Large intestine (tissue), 12 donors: Measurements from ENCODE around the gene TFPT. TPM values are rescaled to one million over a fixed set of nuclear protein-coding genes. Genes with fewer than 3 reads are reported as not detected.
A peak's percentile ranks its signal among the peaks of the same experiment; 100 is the strongest.

ENCODE experiments used
- DNase-seq, 2 donors: peaks; one replicate each; pipeline versions ENCODE4 v3.0.0 to v3.0.0-alpha.2; 2013
- H3K27ac ChIP-seq: one replicate; pipeline ENCODE4 v1.5.1; 2013; ENCODE audit warnings: low read length
- H3K27me3 ChIP-seq: 2 replicates; pipeline ENCODE4 v1.6.1; 2013; ENCODE audit warnings: low read length; ENCODE audit not compliant: control insufficient read depth, insufficient read depth
- H3K36me3 ChIP-seq: 2 replicates; pipeline ENCODE4 v1.6.1; 2013; ENCODE audit warnings: low read length; ENCODE audit not compliant: control insufficient read depth, insufficient read depth
- H3K4me1 ChIP-seq: one replicate; pipeline ENCODE4 v1.6.1; 2013; ENCODE audit warnings: low read length; ENCODE audit not compliant: control insufficient read depth, insufficient read depth
- H3K4me3 ChIP-seq: one replicate; pipeline ENCODE4 v1.5.1; 2013; ENCODE audit warnings: low read length
- H3K9me3 ChIP-seq: one replicate; pipeline ENCODE4 v1.6.1; 2013; ENCODE audit warnings: mild to moderate bottlenecking, low read depth, low read length, moderate library complexity; ENCODE audit not compliant: control insufficient read depth
- WGBS: methylation state at CpG from one replicate; pipeline ENCODE4 v1.1.5; 2013; ENCODE audit warnings: low lambda C conversion rate; ENCODE audit not compliant: insufficient coverage; 5-methylcytosine and 5-hydroxymethylcytosine counted together
- long read RNA-seq, 11 donors: transcript quantifications; one replicate each; lab custom pipeline, GENCODE V29; 2026
- polyA plus RNA-seq: library from polyadenylated mRNA; unstranded; fragments of 120-200 nt; gene quantifications from one replicate; pipeline ENCODE4 v1.2.1, GENCODE V29; 2013

TFPT gene, protein sequence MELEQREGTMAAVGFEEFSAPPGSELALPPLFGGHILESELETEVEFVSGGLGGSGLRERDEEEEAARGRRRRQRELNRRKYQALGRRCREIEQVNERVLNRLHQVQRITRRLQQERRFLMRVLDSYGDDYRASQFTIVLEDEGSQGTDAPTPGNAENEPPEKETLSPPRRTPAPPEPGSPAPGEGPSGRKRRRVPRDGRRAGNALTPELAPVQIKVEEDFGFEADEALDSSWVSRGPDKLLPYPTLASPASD
- 16.6 TPM for polyA plus RNA-seq
- long read RNA-seq, donor 1, partial matches to known transcripts, result 0 of 4 reads
- long read RNA-seq, donor 1, other reads (novel, unspliced or antisense), result 0 of 4 reads
- long read RNA-seq, donor 2, transcript TFPT-203 (6 exons, 1,205 nt), result major isoform, 5 of 5 reads
- long read RNA-seq, donor 2, partial matches to known transcripts, result 0 of 5 reads
- long read RNA-seq, donor 2, other reads (novel, unspliced or antisense), result 0 of 5 reads
- long read RNA-seq, donor 3, transcript TFPT-203 (6 exons, 1,205 nt), result major isoform, 13 of 112 reads
- long read RNA-seq, donor 3, partial matches to known transcripts, result 98 of 112 reads
- long read RNA-seq, donor 3, other reads (novel, unspliced or antisense), result 0 of 112 reads
- long read RNA-seq, donor 4, partial matches to known transcripts, result 0 of 2 reads
- long read RNA-seq, donor 4, other reads (novel, unspliced or antisense), result 0 of 2 reads
- long read RNA-seq, donor 5, partial matches to known transcripts, result 0 of 1 reads
- long read RNA-seq, donor 5, other reads (novel, unspliced or antisense), result 0 of 1 reads
- long read RNA-seq, donor 6, transcript TFPT-203 (6 exons, 1,205 nt), result major isoform, 5 of 47 reads
- long read RNA-seq, donor 6, partial matches to known transcripts, result 40 of 47 reads
- long read RNA-seq, donor 6, other reads (novel, unspliced or antisense), result 0 of 47 reads
- long read RNA-seq, donor 7, partial matches to known transcripts, result 0 of 4 reads
- long read RNA-seq, donor 7, other reads (novel, unspliced or antisense), result 0 of 4 reads
- long read RNA-seq, donor 8, transcript TFPT-203 (6 exons, 1,205 nt), result major isoform, 5 of 11 reads
- long read RNA-seq, donor 8, partial matches to known transcripts, result 6 of 11 reads
- long read RNA-seq, donor 8, other reads (novel, unspliced or antisense), result 0 of 11 reads
- long read RNA-seq, donor 9, transcript TFPT-203 (6 exons, 1,205 nt), result major isoform, 8 of 9 reads
- long read RNA-seq, donor 9, partial matches to known transcripts, result 0 of 9 reads
- long read RNA-seq, donor 9, other reads (novel, unspliced or antisense), result 0 of 9 reads
- long read RNA-seq, donor 10, transcript TFPT-203 (6 exons, 1,205 nt), result major isoform, 13 of 13 reads
- long read RNA-seq, donor 10, partial matches to known transcripts, result 0 of 13 reads
- long read RNA-seq, donor 10, other reads (novel, unspliced or antisense), result 0 of 13 reads
- long read RNA-seq, donor 11, transcript TFPT-203 (6 exons, 1,205 nt), result major isoform, 11 of 11 reads
- long read RNA-seq, donor 11, partial matches to known transcripts, result 0 of 11 reads
- long read RNA-seq, donor 11, other reads (novel, unspliced or antisense), result 0 of 11 reads

DNA sequence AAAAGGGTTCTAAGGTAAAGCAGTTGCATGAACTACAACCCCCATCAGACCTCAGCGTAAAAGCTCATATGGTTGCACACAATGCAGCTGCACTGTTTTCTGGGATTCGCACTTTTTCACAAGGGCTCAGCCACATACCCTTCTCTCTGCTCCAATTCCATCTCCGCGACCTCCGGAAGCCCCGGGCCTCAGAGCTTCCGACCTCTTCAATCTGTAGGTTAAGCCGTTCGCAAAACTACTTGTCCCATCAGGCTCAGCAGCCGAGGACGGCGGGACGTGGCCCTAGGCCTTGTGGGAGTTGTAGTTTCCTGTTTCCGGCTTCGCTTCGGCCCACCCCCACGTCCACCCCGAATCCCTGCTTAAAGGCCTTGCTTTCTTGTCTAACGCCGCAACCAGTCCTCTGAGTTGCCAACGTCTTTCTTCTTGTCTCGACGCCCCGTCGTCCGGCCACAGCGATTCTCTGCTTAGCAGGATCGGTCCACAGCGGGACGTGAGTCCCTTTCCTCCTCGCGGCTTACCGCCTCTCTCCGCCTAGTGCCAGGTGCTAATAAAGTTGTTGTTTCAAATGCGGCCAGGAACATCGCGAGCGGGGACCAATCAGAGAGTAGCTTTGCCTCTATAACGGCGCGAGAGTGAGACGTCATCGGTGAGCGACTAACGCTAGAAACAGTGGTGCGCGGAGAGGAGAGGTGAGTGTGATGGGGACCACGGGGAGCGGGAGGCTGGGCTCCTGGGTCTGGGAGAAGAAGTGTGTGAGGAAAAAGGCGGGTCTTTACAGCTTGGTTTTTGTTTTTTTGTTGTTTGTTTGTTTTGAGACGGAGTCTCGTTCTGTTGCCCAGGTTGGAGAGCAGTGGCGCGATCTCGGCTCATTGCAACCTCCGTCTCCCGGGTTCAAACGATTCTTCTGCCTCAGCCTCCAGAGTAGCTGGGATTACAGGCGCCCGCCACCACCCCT is at the start of gene TFPT, which contains the start of gene PRPF31:
TSS of gene TFPT (minus strand) at position 549 of the 955 bp plus-strand sequence. CDS start at position 161, 388 bp downstream.
TSS of gene PRPF31 (plus strand) at position 646 of the 955 bp plus-strand sequence. CDS start 2,525 bp downstream, outside the sequence.
- WGBS, result 0% methylated on average over 3 of the region's 60 CpGs
- H3K4me3 ChIP-seq, result peak within 1 kb of the TSS; percentile 66
- H3K4me1 ChIP-seq, result peaks cover 6% of the 10 kb centered on the region
- peaks cover 22% of the 10 kb centered on the region for H3K36me3 ChIP-seq
- H3K9me3 ChIP-seq, result no peaks in the 10 kb centered on the region
- DNase-seq, result peak; percentile 97 to 99
- H3K27ac ChIP-seq, result peak within 1 kb of the TSS; percentile 71
- H3K27me3 ChIP-seq, result no peaks in the 10 kb centered on the region

DNA sequence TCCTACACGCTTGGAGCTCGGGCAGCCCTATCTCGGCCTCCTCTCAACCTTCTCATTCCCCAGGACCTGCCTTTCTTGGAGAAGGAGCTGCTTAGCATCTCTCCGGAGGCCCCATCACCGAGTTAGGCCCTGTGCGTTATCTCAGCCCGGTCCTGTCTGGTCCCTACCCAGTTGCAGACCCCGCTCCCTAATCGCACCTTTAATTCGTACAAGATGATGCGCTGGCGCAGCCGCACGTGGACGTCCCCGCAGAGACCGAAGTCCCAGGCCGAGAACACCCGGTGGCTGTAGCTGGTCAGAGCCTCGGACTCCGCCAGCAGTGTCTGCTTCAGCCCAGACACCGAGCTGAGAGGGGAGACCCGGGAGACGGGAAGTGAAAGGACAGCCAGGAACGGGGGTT is 49.8 kb upstream of the TFPT start:
- no CpG with 5 or more reads among the region's 25 CpGs for WGBS
- DNase-seq, result no peak
- Histone ChIP-seq H3K36me3 (no peaks in the 10 kb centered on the region), H3K4me3 (no peak overlapping the region), H3K27ac (no peak overlapping the region), H3K4me1 (peaks cover 36% of the 10 kb centered on the region), H3K27me3 (no peaks in the 10 kb centered on the region), H3K9me3 (peaks cover 3% of the 10 kb centered on the region)

DNA sequence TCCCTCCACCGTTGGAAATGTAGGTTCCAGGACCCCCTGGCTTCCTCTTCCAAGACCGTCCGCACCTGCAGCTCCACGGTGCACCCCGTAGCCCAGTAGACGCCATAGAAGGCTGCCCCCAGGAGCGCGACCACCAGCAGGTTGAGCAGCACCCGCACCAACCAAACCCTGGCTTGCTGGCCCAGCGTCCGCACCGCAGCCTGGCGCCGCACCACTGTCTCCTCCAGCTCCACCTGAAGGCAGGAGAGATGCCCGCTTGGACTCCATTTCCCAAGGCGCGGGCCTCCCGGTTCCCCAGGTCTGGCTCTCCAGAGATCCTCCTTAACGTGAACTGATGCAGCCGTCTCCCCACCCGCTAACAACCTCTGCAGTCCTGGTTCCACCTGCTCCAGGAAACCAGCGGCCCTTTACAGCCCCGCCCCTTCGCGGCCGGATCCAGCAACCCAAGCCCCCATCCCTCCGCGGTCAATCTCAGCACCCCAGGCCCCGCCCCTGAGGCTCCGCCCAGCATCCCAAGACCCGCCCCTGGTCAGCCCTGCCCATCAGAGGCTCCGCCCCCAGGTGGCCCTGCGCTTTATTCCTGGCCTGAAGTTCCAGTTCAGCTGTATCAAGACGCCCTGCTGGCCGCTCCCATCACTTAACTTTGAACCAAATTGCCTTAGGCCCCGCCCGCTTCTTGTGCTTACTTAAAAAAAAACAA is 49.1 kb upstream of the TFPT start:
- Histone ChIP-seq H3K27ac (no peak overlapping the region), H3K36me3 (no peaks in the 10 kb centered on the region), H3K9me3 (peaks cover 3% of the 10 kb centered on the region), H3K4me3 (no peak overlapping the region), H3K4me1 (peaks cover 38% of the 10 kb centered on the region), H3K27me3 (no peaks in the 10 kb centered on the region)
- peak in 1 of 2 donors; percentile 78 for DNase-seq
- no CpG with 5 or more reads among the region's 37 CpGs for WGBS

DNA sequence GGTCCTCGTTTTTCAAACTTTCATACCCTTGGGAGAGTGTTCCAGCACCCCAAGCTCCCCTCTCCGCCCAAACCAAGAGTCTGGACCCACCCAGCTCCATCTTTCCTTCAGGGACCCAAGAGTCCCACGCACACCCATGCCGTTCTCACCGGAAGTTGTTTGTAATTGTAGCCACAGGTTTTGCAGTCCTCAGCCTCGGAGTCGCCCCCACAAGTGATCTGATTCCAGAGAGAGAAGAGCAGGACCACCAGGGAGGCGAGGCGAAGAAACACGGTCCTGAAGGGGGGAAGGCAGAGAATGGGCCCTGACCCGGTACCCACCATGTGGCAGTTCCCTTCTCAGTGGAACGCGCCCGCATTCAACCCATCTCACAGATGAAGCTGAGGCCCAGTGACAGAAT is 47.4 kb upstream of the TFPT start:
- H3K4me1 ChIP-seq, result peaks cover 40% of the 10 kb centered on the region
- no CpG with 5 or more reads among the region's 14 CpGs for WGBS
- peaks cover 5% of the 10 kb centered on the region for H3K36me3 ChIP-seq
- peak overlapping the region; percentile 87 for H3K27ac ChIP-seq
- no peaks in the 10 kb centered on the region for H3K27me3 ChIP-seq
- H3K9me3 ChIP-seq, result peaks cover 3% of the 10 kb centered on the region
- peak overlapping the region; percentile 40 for H3K4me3 ChIP-seq
- no peak for DNase-seq

DNA sequence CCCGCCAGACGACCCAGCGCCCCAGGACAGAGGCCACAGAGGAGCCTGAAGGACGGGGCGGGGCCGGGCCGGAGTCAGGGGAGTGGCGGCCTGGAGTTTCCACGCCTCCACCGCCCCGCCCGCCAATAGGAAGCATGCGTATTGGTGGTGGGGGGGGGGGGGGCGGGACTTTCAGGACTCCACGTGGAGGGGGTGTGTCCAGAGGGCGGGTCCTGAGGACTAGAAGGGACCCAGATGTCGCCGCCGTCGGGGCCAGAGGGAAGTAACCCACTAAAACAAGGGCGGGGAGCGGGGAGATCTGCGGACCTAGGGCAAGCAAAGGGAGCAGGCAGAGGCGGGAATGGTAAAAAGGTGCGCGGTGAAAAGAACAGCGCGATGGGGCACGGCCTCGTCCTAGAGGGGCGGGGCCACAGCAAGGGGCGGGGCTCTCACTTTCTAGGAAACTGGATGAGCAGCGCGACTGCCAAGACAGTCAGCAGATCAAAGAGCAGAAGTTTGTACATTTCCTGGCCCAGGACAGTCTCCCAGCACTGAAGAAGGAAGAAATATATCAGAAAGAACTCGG is 46.9 kb upstream of the TFPT start:
- Histone ChIP-seq H3K4me1 (peaks cover 40% of the 10 kb centered on the region), H3K9me3 (peaks cover 3% of the 10 kb centered on the region), H3K27me3 (no peaks in the 10 kb centered on the region), H3K27ac (peak overlapping the region; percentile 87), H3K36me3 (peaks cover 9% of the 10 kb centered on the region), H3K4me3 (peak overlapping the region; percentile 40)
- DNase-seq, result peak; percentile 81 to 92
- no CpG with 5 or more reads among the region's 35 CpGs for WGBS

DNA sequence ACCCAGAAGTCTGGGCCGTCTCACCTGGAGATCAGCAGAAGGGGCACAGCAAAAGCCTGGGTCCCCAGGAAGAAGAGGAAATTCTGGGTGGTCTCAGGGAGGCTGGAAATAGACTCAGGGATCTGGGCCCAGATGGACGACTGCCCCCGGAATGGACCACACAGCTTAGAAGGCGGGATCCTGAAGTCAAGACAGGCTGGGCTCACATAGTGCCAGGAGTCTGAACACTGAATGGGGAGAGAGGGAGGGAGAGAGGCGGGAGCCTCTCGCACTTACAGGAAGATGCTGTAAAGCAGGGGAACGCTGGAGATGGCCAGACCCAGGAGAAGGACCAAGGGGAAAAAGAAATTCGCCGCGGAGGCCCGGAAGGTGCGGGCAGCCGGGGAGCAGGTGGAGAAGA is 45.4 kb upstream of the TFPT start:
- no peaks in the 10 kb centered on the region for H3K27me3 ChIP-seq
- peaks cover 23% of the 10 kb centered on the region for H3K36me3 ChIP-seq
- peak in 1 of 2 donors; percentile 26 for DNase-seq
- peak overlapping the region; percentile 47 for H3K4me3 ChIP-seq
- H3K9me3 ChIP-seq, result peaks cover 3% of the 10 kb centered on the region
- H3K4me1 ChIP-seq, result peaks cover 40% of the 10 kb centered on the region
- no CpG with 5 or more reads among the region's 13 CpGs for WGBS
- no peak overlapping the region for H3K27ac ChIP-seq

DNA sequence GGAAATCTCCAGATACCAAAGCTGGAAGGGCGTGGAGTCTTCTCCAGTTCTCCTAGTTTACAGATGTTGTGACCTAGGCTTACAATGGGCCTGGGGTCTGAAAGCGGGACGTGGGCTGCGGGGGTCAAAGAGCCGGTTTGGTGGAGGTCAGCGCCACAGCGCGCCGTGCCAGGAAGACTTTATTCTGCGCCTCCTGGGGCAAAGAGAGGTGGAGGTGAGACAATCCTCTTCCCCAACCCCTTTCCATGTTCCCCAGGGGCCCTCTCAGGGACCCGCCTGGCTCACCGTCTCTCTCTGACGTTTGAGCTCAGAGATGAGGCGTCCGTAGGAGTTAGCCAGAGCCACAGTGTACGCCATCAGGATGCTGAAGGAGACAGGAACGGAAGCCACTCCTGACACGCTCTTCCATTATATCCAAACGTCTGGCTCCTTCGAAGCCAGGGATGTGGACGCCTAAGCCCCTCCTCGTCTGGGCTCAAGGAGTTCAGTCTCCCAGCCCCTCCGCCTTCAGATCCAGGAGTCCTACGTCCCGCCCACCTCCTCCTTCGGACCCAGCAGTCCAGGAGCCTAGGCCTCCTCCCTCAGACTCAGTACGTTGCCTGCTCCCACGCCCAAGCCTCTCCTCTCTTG is 44.8 kb upstream of the TFPT start:
- no peak for DNase-seq
- Histone ChIP-seq H3K4me3 (peak overlapping the region; percentile 47), H3K9me3 (peaks cover 3% of the 10 kb centered on the region), H3K27ac (peak overlapping the region; percentile 72), H3K27me3 (no peaks in the 10 kb centered on the region), H3K36me3 (peaks cover 28% of the 10 kb centered on the region), H3K4me1 (peaks cover 34% of the 10 kb centered on the region)
- no CpG with 5 or more reads among the region's 28 CpGs for WGBS
